SK-N-SH (cell line): Measurements from ENCODE around the gene GRM8. TPM values are rescaled to one million over a fixed set of nuclear protein-coding genes. Genes with fewer than 3 reads are reported as not detected.

Experiments used
- CTCF ChIA-PET: fragments of 300-600, 350-600 bp; formaldehyde crosslinking; extraction: SDS; loops from one replicate; lab custom pipeline; 2021; lab: Yijun Ruan, JAX
- POLR2A ChIA-PET: fragments of 350-600 bp; sonication (Branson Sonifier 250); formaldehyde crosslinking; extraction: SDS; loops from one replicate; lab custom pipeline; 2020; ENCODE audit warnings: antibody characterized with exemption, inconsistent platforms; lab: Yijun Ruan, JAX
- DNase-seq: peaks from one replicate; pipeline ENCODE4 v3.0.0; 2012
- H2AFZ ChIP-seq: fragments of 200-600 bp; sonication (generic); 2 replicates; pipeline ENCODE4 v1.8.1; 2016; ENCODE audit warnings: antibody characterized with exemption, mild to moderate bottlenecking, low read depth
- H3F3A ChIP-seq: fragments of 200-600 bp; sonication (generic); replicated peaks from 2 replicates; pipeline ENCODE3; 2016; ENCODE audit warnings: antibody characterized with exemption, mild to moderate bottlenecking; ENCODE audit not compliant: insufficient read depth
- H3K27ac ChIP-seq, 2 experiments: fragments of 200-500 bp in 1 of 2; fragments of 200-600 bp in 1 of 2; sonication (Bioruptor generic) in 1 of 2; sonication (generic), shearing (Covaris generic) in 1 of 2; 2 replicates each; pipeline versions ENCODE4 v1.5.1 to v1.6.1; 2014 to 2016; ENCODE audit warnings: low read depth in 2 of 2, inconsistent platforms in 1 of 2, low read length in 1 of 2, mild to moderate bottlenecking in 1 of 2, mixed read lengths in 1 of 2
- H3K27me3 ChIP-seq: fragments of 200-600 bp; sonication (generic), shearing (Covaris generic); 2 replicates; pipeline ENCODE4 v1.6.1; 2016; ENCODE audit warnings: mixed run types; ENCODE audit not compliant: insufficient read depth
- H3K36me3 ChIP-seq, 2 experiments: fragments of 200-500 bp in 1 of 2; fragments of 200-600 bp in 1 of 2; sonication (Bioruptor generic) in 1 of 2; sonication (generic) in 1 of 2; replicated peaks in 1 of 2; 2 replicates each; pipeline versions ENCODE3 to v1.5.1; 2014 to 2016; ENCODE audit warnings: low read length in 1 of 2, mild to moderate bottlenecking in 1 of 2; ENCODE audit not compliant: insufficient read depth in 2 of 2, control insufficient read depth in 1 of 2
- H3K4me1 ChIP-seq, 2 experiments: fragments of 200-500 bp in 1 of 2; fragments of 200-600 bp in 1 of 2; sonication (Bioruptor generic) in 1 of 2; sonication (generic), shearing (Covaris generic) in 1 of 2; 2 replicates each; pipeline versions ENCODE4 v1.5.1 to v1.6.1; 2014 to 2016; ENCODE audit warnings: low read depth in 1 of 2, low read length in 1 of 2, mixed run types in 1 of 2; ENCODE audit not compliant: insufficient read depth in 2 of 2, control insufficient read depth in 1 of 2
- H3K4me2 ChIP-seq: fragments of 200-600 bp; sonication (generic), shearing (Covaris generic); 2 replicates; pipeline ENCODE4 v1.6.1; 2017; ENCODE audit warnings: mixed run types
- H3K4me3 ChIP-seq, 2 experiments: fragments of 200-500 bp in 1 of 2; fragments of 200-600 bp in 1 of 2; sonication (Bioruptor generic) in 1 of 2; sonication (generic), shearing (Covaris generic) in 1 of 2; 2 replicates each; pipeline versions ENCODE4 v1.5.1 to v1.8.1; 2014 to 2016; ENCODE audit warnings: low read depth in 2 of 2, inconsistent platforms in 1 of 2, low read length in 1 of 2, mild to moderate bottlenecking in 1 of 2, mixed read lengths in 1 of 2, moderate library complexity in 1 of 2
- H3K79me2 ChIP-seq: fragments of 200-600 bp; sonication (generic); 2 replicates; pipeline ENCODE4 v1.8.1; 2017; ENCODE audit warnings: mild to moderate bottlenecking; ENCODE audit not compliant: insufficient read depth
- H3K9ac ChIP-seq: fragments of 200-600 bp; sonication (generic); 2 replicates; pipeline ENCODE4 v1.6.1; 2017; ENCODE audit warnings: mixed run types
- H3K9me2 ChIP-seq: fragments of 200-600 bp; sonication (generic); 2 replicates; pipeline ENCODE4 v1.6.1; 2017; ENCODE audit warnings: mixed run types
- H3K9me3 ChIP-seq: fragments of 200-600 bp; sonication (generic); 2 replicates; pipeline ENCODE4 v1.6.1; 2017; ENCODE audit warnings: mixed run types, mild to moderate bottlenecking, moderate library complexity
- H4K20me1 ChIP-seq: fragments of 200-600 bp; sonication (generic); 2 replicates; pipeline ENCODE4 v1.6.1; 2017; ENCODE audit warnings: mild to moderate bottlenecking, mixed run types; ENCODE audit not compliant: insufficient read depth
- CTCF ChIP-seq: fragments of 200-600 bp; sonication (generic); IDR thresholded peaks from 2 replicates; pipeline ENCODE4 v1.6.1; 2017; ENCODE audit warnings: antibody characterized with exemption, mild to moderate bottlenecking, moderate library complexity
- ELF1 ChIP-seq: IDR thresholded peaks from 2 replicates; pipeline ENCODE4 v1.4.0; 2012
- EP300 ChIP-seq, 2 experiments: IDR thresholded peaks; 2 replicates each; pipeline versions ENCODE4 v1.4.0 to v1.6.1; 2012; ENCODE audit warnings: borderline replicate concordance in 1 of 2, low read depth in 1 of 2, low read length in 1 of 2
- FOXJ3 ChIP-seq: sonication (generic); formaldehyde crosslinking; IDR thresholded peaks from 2 replicates; pipeline ENCODE4 v1.5.1; 2020; ENCODE audit warnings: mild to moderate bottlenecking, missing genetic modification reagents
- FOXM1 ChIP-seq: IDR thresholded peaks from 2 replicates; pipeline ENCODE4 v1.4.0; 2012; ENCODE audit warnings: low read depth, mild to moderate bottlenecking
- GABPA ChIP-seq: IDR thresholded peaks from 2 replicates; pipeline ENCODE4 v1.4.0; 2012; ENCODE audit warnings: low read depth, mild to moderate bottlenecking
- GATA2 ChIP-seq: sonication (generic); formaldehyde crosslinking; IDR thresholded peaks from 2 replicates; pipeline ENCODE4 v1.5.0; 2020; ENCODE audit warnings: mild to moderate bottlenecking, missing genetic modification reagents
- IRF3 ChIP-seq: fragments of 150-350 bp; IDR thresholded peaks from 2 replicates; pipeline ENCODE4 v1.6.1; 2016; ENCODE audit warnings: mild to moderate bottlenecking, low read depth, low read length
- MAX ChIP-seq: IDR thresholded peaks from 2 replicates; pipeline ENCODE4 v1.4.0; 2012; ENCODE audit warnings: low read depth
- MEF2A ChIP-seq: IDR thresholded peaks from 2 replicates; pipeline ENCODE4 v1.4.0; 2012; ENCODE audit warnings: low read depth, borderline replicate concordance
- NFIC ChIP-seq: IDR thresholded peaks from 2 replicates; pipeline ENCODE4 v1.4.0; 2012; ENCODE audit warnings: borderline replicate concordance
- NRF1 ChIP-seq: IDR thresholded peaks from 2 replicates; pipeline ENCODE4 v1.6.1; 2012; ENCODE audit warnings: low read depth, mild to moderate bottlenecking, low read length
- PBX3 ChIP-seq: IDR thresholded peaks from 2 replicates; pipeline ENCODE4; 2012
- POLR2AphosphoS5 ChIP-seq: IDR thresholded peaks from 2 replicates; pipeline ENCODE4 v1.6.1; 2012; ENCODE audit warnings: low read depth, low read length
- RAD21 ChIP-seq: IDR thresholded peaks from 2 replicates; pipeline ENCODE4 v1.6.1; 2012; ENCODE audit warnings: mild to moderate bottlenecking, low read length
- REST ChIP-seq: IDR thresholded peaks from 2 replicates; pipeline ENCODE4 v1.6.1; 2012; ENCODE audit warnings: mild to moderate bottlenecking, low read depth, low read length, moderate library complexity
- RXRA ChIP-seq: IDR thresholded peaks from 2 replicates; pipeline ENCODE4 v1.4.0; 2012; ENCODE audit warnings: low read depth, mild to moderate bottlenecking, borderline replicate concordance
- USF2 ChIP-seq: fragments of 150-350 bp; IDR thresholded peaks from 2 replicates; pipeline ENCODE4 v1.6.1; 2017; ENCODE audit warnings: antibody characterized with exemption, low read length, low read depth, borderline replicate concordance
- YY1 ChIP-seq: IDR thresholded peaks from 2 replicates; pipeline ENCODE4 v1.4.0; 2012; ENCODE audit warnings: low read depth, mild to moderate bottlenecking
- WGBS: methylation state at CpG from one replicate; pipeline ENCODE4 v1.1.6; 2017; ENCODE audit warnings: low lambda C conversion rate; 5-methylcytosine and 5-hydroxymethylcytosine counted together
- polyA plus RNA-seq, 3 experiments: library from polyadenylated mRNA; depleted of rRNA; stranded (reverse); fragments of >200 nt; gene quantifications; 2 replicates each; pipeline ENCODE4 v1.2.3, GENCODE V29; 2012

GRM8 gene
- polyA plus RNA-seq, 1 of the 3 experiments (the other 2 are of a cell fraction), result 0.10 TPM

- TF ChIP-seq REST, result no peak
- no peak for TF ChIP-seq FOXM1
- TF ChIP-seq PBX3, result 0 out of 2 replicates have a peak, but pooled peaks have one; percentile 6
- no peak for TF ChIP-seq FOXJ3 (CRISPR knock-in tag)
- TF ChIP-seq RXRA, result no peak
- no peak for TF ChIP-seq RAD21
- TF ChIP-seq NFIC, result no peak
- TF ChIP-seq MEF2A, result no peak
These were observed 408.9 kb downstream of the GRM8 start (continued) for GRCh38 chr7:126843883-126844282.

GRCh38 chr7:126843336-126843735 lies 409.4 kb downstream of the GRM8 start:
- POLR2A ChIA-PET, result no interaction called here
- DNase-seq, result no peak
- TF ChIP-seq ELF1 (no peak), IRF3 (no peak), CTCF (no peak), MEF2A (no peak), MAX (no peak), YY1 (no peak), GABPA (no peak), NFIC (no peak), NRF1 (no peak), USF2 (no peak), RAD21 (no peak), POLR2AphosphoS5 (no peak), GATA2 (no peak), EP300 (IDR thresholded peaks at IDR 0.05; ENCODE audit: borderline replicate concordance in 1 of 2, low read depth in 1 of 2, low read length in 1 of 2) (no peak)
- TF ChIP-seq, all 33 proteins: peak for 0
- no peak overlapping the region for H3K4me2 ChIP-seq
- no peaks in the 10 kb centered on the region for H3K9me3 ChIP-seq
- no peaks in the 10 kb centered on the region for H3K36me3 ChIP-seq
- H3K27ac ChIP-seq, result peak overlapping the region in 1 of 2 experiments; percentile 22; a peak in 1 of 4 replicates
- no peak overlapping the region for H3K4me3 ChIP-seq
- H4K20me1 ChIP-seq, result no peaks in the 10 kb centered on the region
- no peaks in the 10 kb centered on the region for H3K9me2 ChIP-seq
- peaks cover 0 to 22% of the 10 kb centered on the region in 2 experiments; a peak in 2 of 4 replicates for H3K4me1 ChIP-seq
- 44% methylated on average over 2 of the region's 2 CpGs for WGBS
- no peak overlapping the region for H3K9ac ChIP-seq
- no peaks in the 10 kb centered on the region for H3K79me2 ChIP-seq
- H3K27me3 ChIP-seq, result no peaks in the 10 kb centered on the region
- no peaks in the 10 kb centered on the region for H3F3A ChIP-seq
- CTCF ChIA-PET, result interaction anchor here (0.6 to 1.9 kb wide), 4 partner anchors 11 to 847 kb away, joined by 3 to 8 read pairs (median 4); no protein-coding TSS in a partner anchor
- H2AFZ ChIP-seq, result no peak overlapping the region
